H1 (cell line): ENCODE measurements around the gene SH2D2A. TPM values are rescaled to one million over a fixed set of nuclear protein-coding genes. Genes with fewer than 3 reads are reported as not detected.

ENCODE experiments used
- CHD1 ChIP-seq: IDR thresholded peaks from 2 replicates; pipeline ENCODE4 v1.6.1; 2012; ENCODE audit warnings: low read depth, low read length, improper control_type of control experiment
- CHD2 ChIP-seq: IDR thresholded peaks from 2 replicates; pipeline ENCODE4 v1.6.1; 2012; ENCODE audit warnings: low read length, improper control_type of control experiment
- EZH2 ChIP-seq: fragments of 200-600 bp; sonication (generic); IDR thresholded peaks from 2 replicates; pipeline ENCODE4 v1.7.1; 2012; ENCODE audit warnings: low read depth, mild to moderate bottlenecking, moderate library complexity, low read length, inconsistent platforms; ENCODE audit not compliant: severe bottlenecking
- GTF2F1 ChIP-seq: IDR thresholded peaks from 2 replicates; pipeline ENCODE4 v1.6.1; 2012; ENCODE audit warnings: low read depth, low read length, improper control_type of control experiment, borderline replicate concordance
- MAFK ChIP-seq: IDR thresholded peaks from 2 replicates; pipeline ENCODE4 v1.6.1; 2012; ENCODE audit warnings: low read depth, mild to moderate bottlenecking, improper control_type of control experiment, low read length
- POU5F1 ChIP-seq: IDR thresholded peaks from 2 replicates; pipeline ENCODE4 v1.6.1; 2011; ENCODE audit warnings: low read depth, mild to moderate bottlenecking, low read length, moderate library complexity
- TEAD4 ChIP-seq: IDR thresholded peaks from 2 replicates; pipeline ENCODE4 v1.6.1; 2012; ENCODE audit warnings: low read depth, low read length, inconsistent platforms, mixed read lengths
- polyA plus RNA-seq, 7 experiments: library from polyadenylated mRNA; depleted of rRNA in 3 of 7; stranded (reverse) in 5 of 7; unstranded in 2 of 7; fragments of >200 nt in 5 of 7; fragments of 200-250 nt in 2 of 7; gene quantifications; 1 replicate in 5 of 7; 2 replicates in 1 of 7; 4 replicates in 1 of 7; pipeline versions ENCODE4 v1.2.1 to v1.2.3, GENCODE V29; 2011 to 2013; ENCODE audit warnings: missing spikeins in 2 of 7, mixed read lengths in 2 of 7
- total RNA-seq: library from RNA; stranded (reverse); fragmentation: NEBNext Ultra II Directional; extraction: Animal tissue kit (Norgen Biotek cat#: 25700); gene quantifications from 2 replicates; pipeline ENCODE4 v1.2.1, GENCODE V29; 2021
- TF ChIP-seq, protein P1 (sequence below): fragments of 300-600 bp; sonication (generic); IDR thresholded peaks from 2 replicates; pipeline ENCODE4 v1.7.1; 2012; ENCODE audit warnings: low read length, moderate library complexity, mild to moderate bottlenecking, inconsistent platforms; ENCODE audit not compliant: insufficient replicate concordance
- TF ChIP-seq, protein P2 (sequence below): IDR thresholded peaks from 2 replicates; pipeline ENCODE4 v1.6.1; 2011; ENCODE audit warnings: low read length, improper control_type of control experiment

Gene SH2D2A
- total and polyA plus RNA-seq, 2 of the 8 experiments (the other 6 are each of a cell fraction or from before 2014, with no cell fraction given), result 3.3 to 7.9 TPM

DNA sequence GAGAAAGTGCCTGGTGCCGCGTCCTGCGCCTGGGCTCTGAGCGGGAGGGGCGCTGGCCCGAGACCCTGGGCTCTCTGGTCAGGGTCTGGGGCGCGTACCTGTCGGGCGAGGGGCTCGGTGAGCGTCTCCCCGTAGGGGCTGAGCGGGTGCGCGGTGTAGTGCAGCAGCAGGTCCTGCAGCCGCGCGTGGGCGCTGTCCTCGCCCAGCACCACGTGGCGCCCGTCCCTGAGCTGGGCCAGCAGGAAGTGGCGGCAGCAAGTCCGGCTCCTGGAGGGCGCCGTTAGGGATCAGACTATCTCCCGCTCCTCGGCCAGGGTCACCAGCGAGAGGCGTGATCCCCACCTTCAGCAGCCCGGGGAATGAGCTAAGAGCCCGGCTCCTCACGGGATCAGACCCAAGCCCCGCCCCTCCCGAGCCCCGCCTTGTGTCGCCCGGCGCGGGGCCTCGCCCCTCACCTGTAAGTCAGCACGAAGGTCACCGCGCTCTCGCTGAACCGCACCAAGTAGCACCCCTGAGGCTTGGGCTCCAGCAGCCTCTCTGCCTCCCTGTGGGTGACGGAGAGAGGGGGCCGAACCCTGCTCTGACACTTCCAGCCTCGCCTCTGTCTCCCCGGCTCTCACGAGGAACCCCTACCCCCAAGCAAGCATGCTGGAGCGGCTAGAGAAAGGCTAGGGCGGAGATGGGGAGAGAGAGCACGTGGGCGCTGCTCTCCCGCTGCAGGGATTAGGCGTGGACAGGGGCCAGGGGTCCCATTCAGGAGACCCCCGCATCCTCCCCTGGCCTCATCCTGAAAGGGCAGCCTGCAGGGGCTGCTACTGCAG lies 2.7 kb downstream of the SH2D2A start (continued):
- TF ChIP-seq, protein P1, sequence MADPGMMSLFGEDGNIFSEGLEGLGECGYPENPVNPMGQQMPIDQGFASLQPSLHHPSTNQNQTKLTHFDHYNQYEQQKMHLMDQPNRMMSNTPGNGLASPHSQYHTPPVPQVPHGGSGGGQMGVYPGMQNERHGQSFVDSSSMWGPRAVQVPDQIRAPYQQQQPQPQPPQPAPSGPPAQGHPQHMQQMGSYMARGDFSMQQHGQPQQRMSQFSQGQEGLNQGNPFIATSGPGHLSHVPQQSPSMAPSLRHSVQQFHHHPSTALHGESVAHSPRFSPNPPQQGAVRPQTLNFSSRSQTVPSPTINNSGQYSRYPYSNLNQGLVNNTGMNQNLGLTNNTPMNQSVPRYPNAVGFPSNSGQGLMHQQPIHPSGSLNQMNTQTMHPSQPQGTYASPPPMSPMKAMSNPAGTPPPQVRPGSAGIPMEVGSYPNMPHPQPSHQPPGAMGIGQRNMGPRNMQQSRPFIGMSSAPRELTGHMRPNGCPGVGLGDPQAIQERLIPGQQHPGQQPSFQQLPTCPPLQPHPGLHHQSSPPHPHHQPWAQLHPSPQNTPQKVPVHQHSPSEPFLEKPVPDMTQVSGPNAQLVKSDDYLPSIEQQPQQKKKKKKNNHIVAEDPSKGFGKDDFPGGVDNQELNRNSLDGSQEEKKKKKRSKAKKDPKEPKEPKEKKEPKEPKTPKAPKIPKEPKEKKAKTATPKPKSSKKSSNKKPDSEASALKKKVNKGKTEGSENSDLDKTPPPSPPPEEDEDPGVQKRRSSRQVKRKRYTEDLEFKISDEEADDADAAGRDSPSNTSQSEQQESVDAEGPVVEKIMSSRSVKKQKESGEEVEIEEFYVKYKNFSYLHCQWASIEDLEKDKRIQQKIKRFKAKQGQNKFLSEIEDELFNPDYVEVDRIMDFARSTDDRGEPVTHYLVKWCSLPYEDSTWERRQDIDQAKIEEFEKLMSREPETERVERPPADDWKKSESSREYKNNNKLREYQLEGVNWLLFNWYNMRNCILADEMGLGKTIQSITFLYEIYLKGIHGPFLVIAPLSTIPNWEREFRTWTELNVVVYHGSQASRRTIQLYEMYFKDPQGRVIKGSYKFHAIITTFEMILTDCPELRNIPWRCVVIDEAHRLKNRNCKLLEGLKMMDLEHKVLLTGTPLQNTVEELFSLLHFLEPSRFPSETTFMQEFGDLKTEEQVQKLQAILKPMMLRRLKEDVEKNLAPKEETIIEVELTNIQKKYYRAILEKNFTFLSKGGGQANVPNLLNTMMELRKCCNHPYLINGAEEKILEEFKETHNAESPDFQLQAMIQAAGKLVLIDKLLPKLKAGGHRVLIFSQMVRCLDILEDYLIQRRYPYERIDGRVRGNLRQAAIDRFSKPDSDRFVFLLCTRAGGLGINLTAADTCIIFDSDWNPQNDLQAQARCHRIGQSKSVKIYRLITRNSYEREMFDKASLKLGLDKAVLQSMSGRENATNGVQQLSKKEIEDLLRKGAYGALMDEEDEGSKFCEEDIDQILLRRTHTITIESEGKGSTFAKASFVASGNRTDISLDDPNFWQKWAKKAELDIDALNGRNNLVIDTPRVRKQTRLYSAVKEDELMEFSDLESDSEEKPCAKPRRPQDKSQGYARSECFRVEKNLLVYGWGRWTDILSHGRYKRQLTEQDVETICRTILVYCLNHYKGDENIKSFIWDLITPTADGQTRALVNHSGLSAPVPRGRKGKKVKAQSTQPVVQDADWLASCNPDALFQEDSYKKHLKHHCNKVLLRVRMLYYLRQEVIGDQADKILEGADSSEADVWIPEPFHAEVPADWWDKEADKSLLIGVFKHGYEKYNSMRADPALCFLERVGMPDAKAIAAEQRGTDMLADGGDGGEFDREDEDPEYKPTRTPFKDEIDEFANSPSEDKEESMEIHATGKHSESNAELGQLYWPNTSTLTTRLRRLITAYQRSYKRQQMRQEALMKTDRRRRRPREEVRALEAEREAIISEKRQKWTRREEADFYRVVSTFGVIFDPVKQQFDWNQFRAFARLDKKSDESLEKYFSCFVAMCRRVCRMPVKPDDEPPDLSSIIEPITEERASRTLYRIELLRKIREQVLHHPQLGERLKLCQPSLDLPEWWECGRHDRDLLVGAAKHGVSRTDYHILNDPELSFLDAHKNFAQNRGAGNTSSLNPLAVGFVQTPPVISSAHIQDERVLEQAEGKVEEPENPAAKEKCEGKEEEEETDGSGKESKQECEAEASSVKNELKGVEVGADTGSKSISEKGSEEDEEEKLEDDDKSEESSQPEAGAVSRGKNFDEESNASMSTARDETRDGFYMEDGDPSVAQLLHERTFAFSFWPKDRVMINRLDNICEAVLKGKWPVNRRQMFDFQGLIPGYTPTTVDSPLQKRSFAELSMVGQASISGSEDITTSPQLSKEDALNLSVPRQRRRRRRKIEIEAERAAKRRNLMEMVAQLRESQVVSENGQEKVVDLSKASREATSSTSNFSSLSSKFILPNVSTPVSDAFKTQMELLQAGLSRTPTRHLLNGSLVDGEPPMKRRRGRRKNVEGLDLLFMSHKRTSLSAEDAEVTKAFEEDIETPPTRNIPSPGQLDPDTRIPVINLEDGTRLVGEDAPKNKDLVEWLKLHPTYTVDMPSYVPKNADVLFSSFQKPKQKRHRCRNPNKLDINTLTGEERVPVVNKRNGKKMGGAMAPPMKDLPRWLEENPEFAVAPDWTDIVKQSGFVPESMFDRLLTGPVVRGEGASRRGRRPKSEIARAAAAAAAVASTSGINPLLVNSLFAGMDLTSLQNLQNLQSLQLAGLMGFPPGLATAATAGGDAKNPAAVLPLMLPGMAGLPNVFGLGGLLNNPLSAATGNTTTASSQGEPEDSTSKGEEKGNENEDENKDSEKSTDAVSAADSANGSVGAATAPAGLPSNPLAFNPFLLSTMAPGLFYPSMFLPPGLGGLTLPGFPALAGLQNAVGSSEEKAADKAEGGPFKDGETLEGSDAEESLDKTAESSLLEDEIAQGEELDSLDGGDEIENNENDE, result no peak
- TF ChIP-seq CHD1, result no peak
- no peak for TF ChIP-seq POU5F1
- TF ChIP-seq CHD2, result no peak; the same call in 1 of the 2 replicates
- TF ChIP-seq EZH2, result peak; percentile 45
- TF ChIP-seq GTF2F1, result no peak
- no peak for TF ChIP-seq MAFK
- TF ChIP-seq TEAD4, result no peak
- TF ChIP-seq, protein P2, sequence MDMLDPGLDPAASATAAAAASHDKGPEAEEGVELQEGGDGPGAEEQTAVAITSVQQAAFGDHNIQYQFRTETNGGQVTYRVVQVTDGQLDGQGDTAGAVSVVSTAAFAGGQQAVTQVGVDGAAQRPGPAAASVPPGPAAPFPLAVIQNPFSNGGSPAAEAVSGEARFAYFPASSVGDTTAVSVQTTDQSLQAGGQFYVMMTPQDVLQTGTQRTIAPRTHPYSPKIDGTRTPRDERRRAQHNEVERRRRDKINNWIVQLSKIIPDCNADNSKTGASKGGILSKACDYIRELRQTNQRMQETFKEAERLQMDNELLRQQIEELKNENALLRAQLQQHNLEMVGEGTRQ, result peak; percentile 58
